Effector memory CD8-positive, alpha-beta T cell (primary cell): ENCODE results near the gene CEP89.

Experiments used
- ATAC-seq: fragments of 150-1000 bp; cut with Tn5 transposase; replicated peaks from 2 replicates; pipeline ENCODE4 v1.10.0; 2021; ENCODE audit warnings: mild to moderate bottlenecking, moderate library complexity
- DNase-seq, 3 experiments: peaks; one replicate each; pipeline ENCODE4 v3.0.0; 2021
- H3K27ac Mint-ChIP-seq, 2 donors: one replicate each; pipeline ENCODE4 v1.8.0; 2022; ENCODE audit warnings: mild to moderate bottlenecking in 2 of 2, mixed read lengths in 2 of 2, moderate library complexity in 2 of 2
- H3K27me3 Mint-ChIP-seq, 2 donors: one replicate each; pipeline ENCODE4 v1.8.0; 2022; ENCODE audit warnings: mixed read lengths in 2 of 2
- H3K36me3 Mint-ChIP-seq: one replicate; pipeline ENCODE4 v1.8.0; 2022; ENCODE audit warnings: mild to moderate bottlenecking, moderate library complexity, mixed read lengths; ENCODE audit not compliant: insufficient read depth
- H3K4me1 Mint-ChIP-seq, 2 donors: one replicate each; pipeline ENCODE4 v1.8.0; 2022; ENCODE audit warnings: low read depth in 2 of 2, mixed read lengths in 2 of 2
- H3K4me3 Mint-ChIP-seq, 2 donors: one replicate each; pipeline ENCODE4 v1.8.0; 2022; ENCODE audit warnings: mild to moderate bottlenecking in 2 of 2, mixed read lengths in 2 of 2, moderate library complexity in 2 of 2
- H3K9me3 Mint-ChIP-seq, 2 donors: one replicate each; pipeline ENCODE4 v1.8.0; 2022; ENCODE audit warnings: mixed read lengths in 2 of 2

CEP89 gene

GRCh38 chr19:32878988-32879387 is 92.8 kb downstream of the CEP89 start:
- no peak overlapping the region for H3K27ac Mint-ChIP-seq
- no peak overlapping the region for H3K4me3 Mint-ChIP-seq
- ATAC-seq (no peak), DNase-seq (no peak)
- no peaks in the 10 kb centered on the region for H3K9me3 Mint-ChIP-seq
- peaks cover 0 to 2% of the 10 kb centered on the region in 2 donors for H3K4me1 Mint-ChIP-seq
- H3K36me3 Mint-ChIP-seq: peaks cover 4% of the 10 kb centered on the region
- H3K27me3 Mint-ChIP-seq: no peaks in the 10 kb centered on the region

GRCh38 chr19:32877977-32878745 is 93.6 kb downstream of the CEP89 start:
- H3K27ac Mint-ChIP-seq: no peak overlapping the region

GRCh38 chr19:32877323-32877912 is 94.3 kb downstream of the CEP89 start:
- no peak overlapping the region for H3K27ac Mint-ChIP-seq
- no peaks in the 10 kb centered on the region for H3K9me3 Mint-ChIP-seq
- H3K4me3 Mint-ChIP-seq: no peak overlapping the region
- no peaks in the 10 kb centered on the region for H3K27me3 Mint-ChIP-seq
- H3K36me3 Mint-ChIP-seq: peaks cover 10% of the 10 kb centered on the region
- peaks cover 0 to 2% of the 10 kb centered on the region in 2 donors for H3K4me1 Mint-ChIP-seq
- no peak for DNase-seq
- ATAC-seq: no peak

More at GRCh38 chr19:32877977-32878745, 93.6 kb downstream of the CEP89 start:
- no peak for DNase-seq
- Mint-ChIP-seq H3K36me3 (peaks cover 5% of the 10 kb centered on the region), H3K4me3 (no peak overlapping the region), H3K27me3 (no peaks in the 10 kb centered on the region), H3K9me3 (no peaks in the 10 kb centered on the region), H3K4me1 (peaks cover 0 to 2% of the 10 kb centered on the region in 2 donors)
- no peak for ATAC-seq

- no peak overlapping the region for H3K27ac Mint-ChIP-seq
- DNase-seq: no peak
Observed at GRCh38 chr19:32876919-32877285, 94.9 kb downstream of the CEP89 start.

GRCh38 chr19:32876236-32876918 is 95.4 kb downstream of the CEP89 start:
- Mint-ChIP-seq H3K4me1 (peaks cover 0 to 2% of the 10 kb centered on the region in 2 donors), H3K4me3 (no peak overlapping the region), H3K27ac (no peak overlapping the region), H3K9me3 (no peaks in the 10 kb centered on the region), H3K36me3 (peaks cover 10% of the 10 kb centered on the region), H3K27me3 (no peaks in the 10 kb centered on the region)
- no peak for ATAC-seq
- no peak for DNase-seq

More at GRCh38 chr19:32876919-32877285, 94.9 kb downstream of the CEP89 start:
- H3K36me3 Mint-ChIP-seq: peaks cover 10% of the 10 kb centered on the region
- no peak for ATAC-seq
- H3K27me3 Mint-ChIP-seq: no peaks in the 10 kb centered on the region
- H3K9me3 Mint-ChIP-seq: no peaks in the 10 kb centered on the region
- peaks cover 0 to 2% of the 10 kb centered on the region in 2 donors for H3K4me1 Mint-ChIP-seq
- no peak overlapping the region for H3K4me3 Mint-ChIP-seq

GRCh38 chr19:32875428-32875827 is 96.3 kb downstream of the CEP89 start:
- Mint-ChIP-seq H3K4me1 (peaks cover 0 to 2% of the 10 kb centered on the region in 2 donors), H3K27me3 (no peaks in the 10 kb centered on the region), H3K36me3 (peaks cover 10% of the 10 kb centered on the region), H3K4me3 (no peak overlapping the region), H3K9me3 (no peaks in the 10 kb centered on the region), H3K27ac (no peak overlapping the region)
- ATAC-seq: no peak
- no peak for DNase-seq

- Mint-ChIP-seq H3K4me3 (no peak overlapping the region), H3K27me3 (no peaks in the 10 kb centered on the region), H3K9me3 (no peaks in the 10 kb centered on the region), H3K4me1 (peaks cover 0 to 2% of the 10 kb centered on the region in 2 donors), H3K36me3 (peaks cover 7% of the 10 kb centered on the region), H3K27ac (no peak overlapping the region)
- no peak for ATAC-seq
- DNase-seq: no peak
Observed at GRCh38 chr19:32874605-32875004, 97.2 kb downstream of the CEP89 start.

- Mint-ChIP-seq H3K4me1 (peaks cover 0 to 2% of the 10 kb centered on the region in 2 donors), H3K36me3 (peaks cover 6% of the 10 kb centered on the region), H3K27ac (no peak overlapping the region), H3K27me3 (no peaks in the 10 kb centered on the region), H3K4me3 (no peak overlapping the region), H3K9me3 (no peaks in the 10 kb centered on the region)
- ATAC-seq: no peak
- no peak for DNase-seq
Observed at GRCh38 chr19:32873247-32873959, 98.4 kb downstream of the CEP89 start.

GRCh38 chr19:32872391-32872790 is 99.4 kb downstream of the CEP89 start:
- DNase-seq (no peak), ATAC-seq (no peak)
- Mint-ChIP-seq H3K36me3 (peaks cover 6% of the 10 kb centered on the region), H3K27me3 (no peaks in the 10 kb centered on the region), H3K4me1 (peaks cover 0 to 2% of the 10 kb centered on the region in 2 donors), H3K4me3 (no peak overlapping the region), H3K9me3 (no peaks in the 10 kb centered on the region), H3K27ac (no peak overlapping the region)

- H3K36me3 Mint-ChIP-seq: peaks cover 6% of the 10 kb centered on the region
- H3K4me1 Mint-ChIP-seq: no peaks in the 10 kb centered on the region
- no peak overlapping the region for H3K4me3 Mint-ChIP-seq
- DNase-seq (no peak), ATAC-seq (no peak)
- H3K27me3 Mint-ChIP-seq: peaks cover 0 to 7% of the 10 kb centered on the region in 2 donors
- H3K27ac Mint-ChIP-seq: no peak overlapping the region
- no peaks in the 10 kb centered on the region for H3K9me3 Mint-ChIP-seq
Observed at GRCh38 chr19:32870981-32871451, 100.7 kb downstream of the CEP89 start.

GRCh38 chr19:32869966-32870573 is 101.7 kb downstream of the CEP89 start:
- Mint-ChIP-seq H3K4me1 (no peaks in the 10 kb centered on the region), H3K4me3 (no peak overlapping the region), H3K36me3 (peaks cover 6% of the 10 kb centered on the region), H3K27ac (no peak overlapping the region), H3K27me3 (peaks cover 0 to 7% of the 10 kb centered on the region in 2 donors), H3K9me3 (no peaks in the 10 kb centered on the region)
- DNase-seq: no peak
- ATAC-seq: no peak

- peaks cover 6% of the 10 kb centered on the region for H3K36me3 Mint-ChIP-seq
- ATAC-seq (no peak), DNase-seq (no peak)
- no peak within 1 kb of the TSS for H3K27ac Mint-ChIP-seq
- no peaks in the 10 kb centered on the region for H3K4me1 Mint-ChIP-seq
- H3K4me3 Mint-ChIP-seq: no peak within 1 kb of the TSS
- H3K9me3 Mint-ChIP-seq: no peaks in the 10 kb centered on the region
- peaks cover 0 to 7% of the 10 kb centered on the region in 2 donors for H3K27me3 Mint-ChIP-seq
Observed at GRCh38 chr19:32869369-32869965, 102.3 kb downstream of the CEP89 start, which contains the start of gene SLC7A9. Gene SLC7A9, minus strand, starts transcription at chr19:32869767. Its CDS starts 1,233 bp downstream, at chr19:32868534.
